ENCODE measurements around the gene ATP10B. TPM values are rescaled to one million over a fixed set of nuclear protein-coding genes. Genes with fewer than 3 reads are reported as not detected.

The ATP10B gene
- polyA plus RNA-seq, 1 donor (not counting 4 experiments of a cell fraction or from before 2014, with no cell fraction given), result 0.25 TPM

DNA sequence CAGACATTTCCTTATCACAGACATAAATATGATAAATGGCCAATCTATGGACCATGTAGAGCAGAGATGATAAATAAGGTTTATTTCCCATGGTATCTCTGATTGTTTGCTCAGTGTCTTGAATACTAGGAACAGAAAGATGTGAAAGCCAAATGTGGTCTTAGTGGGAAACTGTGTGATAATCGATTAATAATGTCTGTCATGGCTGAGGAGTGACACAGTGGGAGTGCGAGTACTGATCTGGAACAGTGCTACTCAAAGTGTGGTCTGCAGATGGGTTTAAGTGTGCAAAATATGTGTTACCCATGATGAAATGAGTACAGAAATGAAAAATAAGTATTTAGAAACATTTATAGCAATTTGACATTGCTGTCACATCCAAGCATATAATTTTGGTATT is 337.8 kb downstream of the ATP10B start:
- no peaks in the 10 kb centered on the region for H3K4me1 ChIP-seq (ENCODE audit: control insufficient read depth, extremely low read depth, insufficient read depth, low read length)
- no peaks in the 10 kb centered on the region for H3K36me3 ChIP-seq (ENCODE audit: control insufficient read depth in 2 of 2, extremely low read depth in 1 of 2, insufficient read depth in 2 of 2, low read length in 2 of 2)
- H3K9me1 ChIP-seq (ENCODE audit: control insufficient read depth, extremely low read depth, insufficient read depth, low read length), result no peaks in the 10 kb centered on the region
- H3K79me2 ChIP-seq (ENCODE audit: control insufficient read depth, insufficient read depth, low read length), result no peaks in the 10 kb centered on the region
- no peak overlapping the region for H3K27ac ChIP-seq (ENCODE audit: control insufficient read depth, insufficient read depth, low read length)
- H2AFZ ChIP-seq (ENCODE audit: control insufficient read depth, low read length), result no peak overlapping the region
- no peaks in the 10 kb centered on the region for H3K9me3 ChIP-seq (ENCODE audit: control insufficient read depth, low read depth, low read length)
- H3K4me3 ChIP-seq (ENCODE audit: control insufficient read depth in 2 of 3, extremely low read depth in 1 of 3, insufficient read depth in 2 of 3, low read depth in 1 of 3, low read length in 3 of 3), result no peak overlapping the region
- H3K27me3 ChIP-seq (ENCODE audit: control insufficient read depth, extremely low read depth, insufficient read depth, low read length), result no peaks in the 10 kb centered on the region
- dilution Hi-C loops (cut with MboI; ENCODE audit: extremely low pct_ligation_motif_present, low sequenced_read_pairs), result no loop called here
- H4K20me1 ChIP-seq (ENCODE audit: control insufficient read depth, extremely low read depth, insufficient read depth, low read length), result no peaks in the 10 kb centered on the region
- TF ChIP-seq, protein P1, sequence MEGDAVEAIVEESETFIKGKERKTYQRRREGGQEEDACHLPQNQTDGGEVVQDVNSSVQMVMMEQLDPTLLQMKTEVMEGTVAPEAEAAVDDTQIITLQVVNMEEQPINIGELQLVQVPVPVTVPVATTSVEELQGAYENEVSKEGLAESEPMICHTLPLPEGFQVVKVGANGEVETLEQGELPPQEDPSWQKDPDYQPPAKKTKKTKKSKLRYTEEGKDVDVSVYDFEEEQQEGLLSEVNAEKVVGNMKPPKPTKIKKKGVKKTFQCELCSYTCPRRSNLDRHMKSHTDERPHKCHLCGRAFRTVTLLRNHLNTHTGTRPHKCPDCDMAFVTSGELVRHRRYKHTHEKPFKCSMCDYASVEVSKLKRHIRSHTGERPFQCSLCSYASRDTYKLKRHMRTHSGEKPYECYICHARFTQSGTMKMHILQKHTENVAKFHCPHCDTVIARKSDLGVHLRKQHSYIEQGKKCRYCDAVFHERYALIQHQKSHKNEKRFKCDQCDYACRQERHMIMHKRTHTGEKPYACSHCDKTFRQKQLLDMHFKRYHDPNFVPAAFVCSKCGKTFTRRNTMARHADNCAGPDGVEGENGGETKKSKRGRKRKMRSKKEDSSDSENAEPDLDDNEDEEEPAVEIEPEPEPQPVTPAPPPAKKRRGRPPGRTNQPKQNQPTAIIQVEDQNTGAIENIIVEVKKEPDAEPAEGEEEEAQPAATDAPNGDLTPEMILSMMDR (optimal IDR thresholded peaks at IDR 0.05 in 1 of 3, IDR thresholded peaks at IDR 0.05 in 1 of 3, conservative IDR thresholded peaks at IDR 0.05 in 1 of 3; ENCODE audit: extremely low read depth in 1 of 3, insufficient read depth in 2 of 3, low read length in 3 of 3), result no peak
- TF ChIP-seq EZH2 (IDR thresholded peaks at IDR 0.05; ENCODE audit: low read length), result no peak
- DNase-seq (ENCODE audit: low read depth, low spot score), result no peak
- no peak overlapping the region for H3K4me2 ChIP-seq (ENCODE audit: control insufficient read depth, extremely low read depth, insufficient read depth, low read depth, low read length)
- no peak overlapping the region for H3K9ac ChIP-seq (ENCODE audit: control insufficient read depth, extremely low read depth, insufficient read depth, low read length)
- no peak for FAIRE-seq

GRCh38 chr5:160513485-160513884 is 338.5 kb downstream of the ATP10B start:
- H3K36me3 ChIP-seq (ENCODE audit: control insufficient read depth in 2 of 2, extremely low read depth in 1 of 2, insufficient read depth in 2 of 2, low read length in 2 of 2), result no peaks in the 10 kb centered on the region
- H3K27ac ChIP-seq (ENCODE audit: control insufficient read depth, insufficient read depth, low read length), result no peak overlapping the region
- DNase-seq (ENCODE audit: low read depth, low spot score) (no peak), FAIRE-seq (no peak)
- H3K79me2 ChIP-seq (ENCODE audit: control insufficient read depth, insufficient read depth, low read length), result no peaks in the 10 kb centered on the region
- no peaks in the 10 kb centered on the region for H3K9me1 ChIP-seq (ENCODE audit: control insufficient read depth, extremely low read depth, insufficient read depth, low read length)
- no peaks in the 10 kb centered on the region for H3K4me1 ChIP-seq (ENCODE audit: control insufficient read depth, extremely low read depth, insufficient read depth, low read length)
- no peak overlapping the region for H3K9ac ChIP-seq (ENCODE audit: control insufficient read depth, extremely low read depth, insufficient read depth, low read length)
- no peak overlapping the region for H2AFZ ChIP-seq (ENCODE audit: control insufficient read depth, low read length)
- no peaks in the 10 kb centered on the region for H3K9me3 ChIP-seq (ENCODE audit: control insufficient read depth, low read depth, low read length)
- TF ChIP-seq, protein P1 (optimal IDR thresholded peaks at IDR 0.05 in 1 of 3, IDR thresholded peaks at IDR 0.05 in 1 of 3, conservative IDR thresholded peaks at IDR 0.05 in 1 of 3; ENCODE audit: extremely low read depth in 1 of 3, insufficient read depth in 2 of 3, low read length in 3 of 3), result no peak
- no peak for TF ChIP-seq EZH2 (IDR thresholded peaks at IDR 0.05; ENCODE audit: low read length)
- H3K4me3 ChIP-seq (ENCODE audit: control insufficient read depth in 2 of 3, extremely low read depth in 1 of 3, insufficient read depth in 2 of 3, low read depth in 1 of 3, low read length in 3 of 3), result no peak overlapping the region
- dilution Hi-C loops (cut with MboI; ENCODE audit: extremely low pct_ligation_motif_present, low sequenced_read_pairs), result no loop called here
- no peaks in the 10 kb centered on the region for H4K20me1 ChIP-seq (ENCODE audit: control insufficient read depth, extremely low read depth, insufficient read depth, low read length)
- no peak overlapping the region for H3K4me2 ChIP-seq (ENCODE audit: control insufficient read depth, extremely low read depth, insufficient read depth, low read depth, low read length)
- no peaks in the 10 kb centered on the region for H3K27me3 ChIP-seq (ENCODE audit: control insufficient read depth, extremely low read depth, insufficient read depth, low read length)

Measured in keratinocyte (primary cell).